NT2/D1 (cell line): ENCODE measurements around the gene SLIT1.

ENCODE experiments used
- SUZ12 ChIP-seq: IDR thresholded peaks from 2 replicates; pipeline ENCODE4 v1.6.1; 2011; ENCODE audit not compliant: insufficient read length, insufficient read depth; ENCODE audit errors: extremely low read depth
- YY1 ChIP-seq: IDR thresholded peaks from 2 replicates; pipeline ENCODE4 v1.6.1; 2011; ENCODE audit not compliant: insufficient read length, insufficient read depth

- TF ChIP-seq SUZ12 (no peak), YY1 (no peak)
Measured at GRCh38 chr10:97007417-97007816, 178.3 kb downstream of the SLIT1 start.
